ENCODE measurements around the gene IGSF5. TPM values are rescaled to one million over a fixed set of nuclear protein-coding genes. Genes with fewer than 3 reads are reported as not detected.

Gene IGSF5
- total RNA-seq, 1 donor from 2014 or later: 0.64 TPM

DNA sequence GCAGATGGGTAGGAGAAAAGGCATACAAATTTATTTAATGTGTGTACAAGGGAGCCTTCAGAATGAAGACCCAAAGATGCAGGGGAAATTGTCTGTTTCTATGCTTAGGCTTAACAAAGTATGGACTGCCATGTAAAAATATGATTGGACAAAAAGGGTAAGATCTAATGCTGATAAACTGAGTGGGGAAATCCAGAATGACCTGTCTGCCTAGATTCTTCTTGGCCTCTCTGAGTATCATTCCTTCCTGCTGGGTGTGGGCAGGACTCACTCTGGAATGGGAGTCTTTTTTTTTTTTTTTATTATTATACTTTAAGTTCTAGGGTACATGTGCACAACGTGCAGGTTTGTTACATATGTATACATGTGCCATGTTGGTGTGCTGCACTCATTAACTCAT is 61.0 kb downstream of the IGSF5 start:
- TF ChIP-seq EZH2 (IDR thresholded peaks at IDR 0.05; ENCODE audit: insufficient read depth, low read length): no peak
- TF ChIP-seq, protein P1, sequence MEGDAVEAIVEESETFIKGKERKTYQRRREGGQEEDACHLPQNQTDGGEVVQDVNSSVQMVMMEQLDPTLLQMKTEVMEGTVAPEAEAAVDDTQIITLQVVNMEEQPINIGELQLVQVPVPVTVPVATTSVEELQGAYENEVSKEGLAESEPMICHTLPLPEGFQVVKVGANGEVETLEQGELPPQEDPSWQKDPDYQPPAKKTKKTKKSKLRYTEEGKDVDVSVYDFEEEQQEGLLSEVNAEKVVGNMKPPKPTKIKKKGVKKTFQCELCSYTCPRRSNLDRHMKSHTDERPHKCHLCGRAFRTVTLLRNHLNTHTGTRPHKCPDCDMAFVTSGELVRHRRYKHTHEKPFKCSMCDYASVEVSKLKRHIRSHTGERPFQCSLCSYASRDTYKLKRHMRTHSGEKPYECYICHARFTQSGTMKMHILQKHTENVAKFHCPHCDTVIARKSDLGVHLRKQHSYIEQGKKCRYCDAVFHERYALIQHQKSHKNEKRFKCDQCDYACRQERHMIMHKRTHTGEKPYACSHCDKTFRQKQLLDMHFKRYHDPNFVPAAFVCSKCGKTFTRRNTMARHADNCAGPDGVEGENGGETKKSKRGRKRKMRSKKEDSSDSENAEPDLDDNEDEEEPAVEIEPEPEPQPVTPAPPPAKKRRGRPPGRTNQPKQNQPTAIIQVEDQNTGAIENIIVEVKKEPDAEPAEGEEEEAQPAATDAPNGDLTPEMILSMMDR (IDR thresholded peaks at IDR 0.05; ENCODE audit: insufficient read depth, low read depth, low read length): no peak
- Mint-ChIP-seq H3K9me3 (ENCODE audit: unreplicated experiment) (peaks cover 3% of the 10 kb centered on the region), H3K27me3 (ENCODE audit: low read depth, unreplicated experiment) (peaks cover 3% of the 10 kb centered on the region), H3K36me3 (ENCODE audit: low read depth, unreplicated experiment) (no peaks in the 10 kb centered on the region), H3K4me3 (ENCODE audit: unreplicated experiment) (no peak overlapping the region), H3K4me1 (ENCODE audit: low read depth, unreplicated experiment) (no peaks in the 10 kb centered on the region), H3K27ac (ENCODE audit: unreplicated experiment) (no peak overlapping the region)
- Histone ChIP-seq H3K27ac (ENCODE audit: low read depth, low read length) (no peak overlapping the region), H4K20me1 (ENCODE audit: insufficient read depth, low read length) (no peaks in the 10 kb centered on the region), H3K9me3 (ENCODE audit: insufficient read depth, low read depth, low read length) (no peaks in the 10 kb centered on the region), H3K79me2 (ENCODE audit: insufficient read depth, low read length) (no peaks in the 10 kb centered on the region), H3K4me1 (ENCODE audit: insufficient read depth, low read length) (no peaks in the 10 kb centered on the region), H3K9ac (ENCODE audit: low read length) (no peak overlapping the region), H3K4me3 (ENCODE audit: insufficient read depth, low read depth, low read length) (no peak overlapping the region), H3K27me3 (ENCODE audit: insufficient read depth, low read length) (no peaks in the 10 kb centered on the region), H2AFZ (ENCODE audit: low read depth, low read length) (no peak overlapping the region), H3K36me3 (ENCODE audit: insufficient read depth, low read length) (no peaks in the 10 kb centered on the region), H3K4me2 (ENCODE audit: low read length) (no peak overlapping the region)
- no peak for FAIRE-seq
- no peak for DNase-seq (ENCODE audit: low read depth)

DNA sequence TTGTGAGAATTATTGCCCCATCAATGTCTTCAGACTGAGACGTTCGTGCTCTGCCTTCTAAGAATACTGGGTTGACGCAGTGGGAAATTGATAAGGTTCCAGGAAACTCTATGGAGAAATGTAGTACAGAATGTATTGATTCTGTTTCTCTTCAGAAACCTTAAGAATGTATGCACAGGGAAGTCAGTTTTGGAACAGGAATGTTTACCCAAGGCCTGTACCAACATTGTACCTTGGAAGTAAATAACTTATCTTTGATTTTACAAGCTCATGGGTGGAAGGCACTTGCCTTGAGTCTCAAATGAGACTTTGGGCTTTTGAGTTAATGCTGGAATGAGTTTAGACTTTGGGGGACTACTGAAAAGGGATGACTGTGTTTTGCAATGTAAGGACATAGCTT is 62.8 kb downstream of the IGSF5 start:
- DNase-seq (ENCODE audit: low read depth) (no peak), FAIRE-seq (no peak)
- Histone ChIP-seq H3K36me3 (ENCODE audit: insufficient read depth, low read length) (no peaks in the 10 kb centered on the region), H3K4me1 (ENCODE audit: insufficient read depth, low read length) (no peaks in the 10 kb centered on the region), H3K79me2 (ENCODE audit: insufficient read depth, low read length) (no peaks in the 10 kb centered on the region), H4K20me1 (ENCODE audit: insufficient read depth, low read length) (no peaks in the 10 kb centered on the region), H3K9me3 (ENCODE audit: insufficient read depth, low read depth, low read length) (no peaks in the 10 kb centered on the region), H3K4me3 (ENCODE audit: insufficient read depth, low read depth, low read length) (no peak overlapping the region), H3K27ac (ENCODE audit: low read depth, low read length) (no peak overlapping the region), H3K4me2 (ENCODE audit: low read length) (no peak overlapping the region), H3K27me3 (ENCODE audit: insufficient read depth, low read length) (no peaks in the 10 kb centered on the region), H3K9ac (ENCODE audit: low read length) (no peak overlapping the region), H2AFZ (ENCODE audit: low read depth, low read length) (no peak overlapping the region)
- peaks cover 3% of the 10 kb centered on the region for H3K27me3 Mint-ChIP-seq (ENCODE audit: low read depth, unreplicated experiment)
- H3K36me3 Mint-ChIP-seq (ENCODE audit: low read depth, unreplicated experiment): no peaks in the 10 kb centered on the region
- TF ChIP-seq, protein P1 (IDR thresholded peaks at IDR 0.05; ENCODE audit: insufficient read depth, low read depth, low read length): no peak
- no peak for TF ChIP-seq EZH2 (IDR thresholded peaks at IDR 0.05; ENCODE audit: insufficient read depth, low read length)
- H3K4me1 Mint-ChIP-seq (ENCODE audit: low read depth, unreplicated experiment): no peaks in the 10 kb centered on the region
- peaks cover 3% of the 10 kb centered on the region for H3K9me3 Mint-ChIP-seq (ENCODE audit: unreplicated experiment)
- no peak overlapping the region for H3K27ac Mint-ChIP-seq (ENCODE audit: unreplicated experiment)
- no peak overlapping the region for H3K4me3 Mint-ChIP-seq (ENCODE audit: unreplicated experiment)

DNA sequence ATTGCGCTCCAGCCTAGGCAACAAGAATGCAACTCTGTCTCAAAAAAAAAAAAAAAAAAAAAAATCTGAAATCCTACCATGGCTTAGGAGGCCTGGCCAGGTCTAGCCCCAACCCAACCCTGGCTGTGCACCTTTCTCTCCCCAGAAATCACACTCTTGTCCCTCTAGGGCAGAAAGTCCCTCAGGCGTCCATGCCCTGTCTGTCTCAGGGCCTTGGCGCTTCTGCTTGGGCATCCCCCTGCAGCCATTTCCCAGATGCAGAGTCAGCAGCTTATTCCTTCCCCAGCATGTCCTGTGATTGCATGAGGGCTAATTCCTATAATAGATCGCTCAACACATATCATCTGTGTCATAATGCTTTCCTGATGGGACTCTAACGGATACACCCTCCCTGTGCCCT is 65.0 kb downstream of the IGSF5 start:
- no peak overlapping the region for H3K4me2 ChIP-seq (ENCODE audit: low read length)
- H2AFZ ChIP-seq (ENCODE audit: low read depth, low read length): no peak overlapping the region
- no peak overlapping the region for H3K9ac ChIP-seq (ENCODE audit: low read length)
- no peak overlapping the region for H3K27ac Mint-ChIP-seq (ENCODE audit: unreplicated experiment)
- no peak overlapping the region for H3K4me3 ChIP-seq (ENCODE audit: insufficient read depth, low read depth, low read length)
- no peaks in the 10 kb centered on the region for H3K4me1 ChIP-seq (ENCODE audit: insufficient read depth, low read length)
- H3K79me2 ChIP-seq (ENCODE audit: insufficient read depth, low read length): no peaks in the 10 kb centered on the region
- peaks cover 3% of the 10 kb centered on the region for H3K9me3 Mint-ChIP-seq (ENCODE audit: unreplicated experiment)
- no peaks in the 10 kb centered on the region for H3K4me1 Mint-ChIP-seq (ENCODE audit: low read depth, unreplicated experiment)
- no peaks in the 10 kb centered on the region for H3K9me3 ChIP-seq (ENCODE audit: insufficient read depth, low read depth, low read length)
- H3K27ac ChIP-seq (ENCODE audit: low read depth, low read length): no peak overlapping the region
- no peaks in the 10 kb centered on the region for H4K20me1 ChIP-seq (ENCODE audit: insufficient read depth, low read length)
- H3K27me3 Mint-ChIP-seq (ENCODE audit: low read depth, unreplicated experiment): peaks cover 3% of the 10 kb centered on the region
- no peaks in the 10 kb centered on the region for H3K36me3 ChIP-seq (ENCODE audit: insufficient read depth, low read length)
- H3K36me3 Mint-ChIP-seq (ENCODE audit: low read depth, unreplicated experiment): no peaks in the 10 kb centered on the region
- no peak overlapping the region for H3K4me3 Mint-ChIP-seq (ENCODE audit: unreplicated experiment)
- H3K27me3 ChIP-seq (ENCODE audit: insufficient read depth, low read length): no peaks in the 10 kb centered on the region
- FAIRE-seq (no peak), DNase-seq (ENCODE audit: low read depth) (no peak)
- TF ChIP-seq, protein P1 (IDR thresholded peaks at IDR 0.05; ENCODE audit: insufficient read depth, low read depth, low read length): no peak
- TF ChIP-seq EZH2 (IDR thresholded peaks at IDR 0.05; ENCODE audit: insufficient read depth, low read length): no peak
